T-cell (primary cell): ENCODE measurements around the gene RAB34. TPM values are rescaled to one million over a fixed set of nuclear protein-coding genes. Genes with fewer than 3 reads are reported as not detected.

Experiments used
- ATAC-seq, 4 experiments: fragments of 200-7000 bp in 3 of 4; fragments of 150-1000 bp in 1 of 4; cut with Tn5 transposase; replicated peaks in 1 of 4; 1 replicate in 3 of 4; 2 replicates in 1 of 4; pipeline ENCODE4 v1.10.0; 2021; ENCODE audit warnings: moderate library complexity in 3 of 4, mild to moderate bottlenecking in 2 of 4, moderate number of reproducible peaks in 1 of 4
- CTCF ChIA-PET, 2 donors: fragments of 300-600 bp; sonication (Branson Sonifier 250); formaldehyde crosslinking; loops; one replicate each; lab custom pipeline; 2022; ENCODE audit warnings: antibody characterized with exemption in 2 of 2; lab: Charles Lee
- POLR2A ChIA-PET, 2 donors: fragments of 300-600 bp; sonication (Branson Sonifier 250); formaldehyde crosslinking; loops; one replicate each; lab custom pipeline; 2022; ENCODE audit warnings: antibody characterized with exemption in 2 of 2; lab: Charles Lee
- DNase-seq, 35 experiments: peaks; one replicate each; pipeline versions ENCODE4 v3.0.0 to v3.0.0-alpha.2; 2013 to 2023
- H3K27ac ChIP-seq: one replicate; pipeline ENCODE4 v1.5.1; 2013; ENCODE audit warnings: low read length
- H3K27me3 ChIP-seq, 2 experiments: replicated peaks in 1 of 2; 1 replicate in 1 of 2; 2 replicates in 1 of 2; pipeline versions ENCODE4 v1.6.1 to v1.7.0; 2013; ENCODE audit warnings: low read length in 1 of 2, mixed read lengths in 1 of 2; ENCODE audit not compliant: control insufficient read depth in 2 of 2, insufficient read depth in 2 of 2; ENCODE audit errors: extremely low read depth in 1 of 2
- H3K36me3 ChIP-seq, 2 donors: 1 replicate in 1 of 2; 2 replicates in 1 of 2; pipeline versions ENCODE4 v1.6.1 to v1.7.0; 2013; ENCODE audit warnings: low read length in 1 of 2; ENCODE audit not compliant: control insufficient read depth in 2 of 2, insufficient read depth in 1 of 2; ENCODE audit errors: extremely low read depth in 1 of 2
- H3K4me1 ChIP-seq, 2 experiments: 1 replicate in 1 of 2; 2 replicates in 1 of 2; pipeline versions ENCODE4 v1.6.1 to v1.7.0; 2013; ENCODE audit warnings: low read length in 2 of 2, mixed read lengths in 1 of 2; ENCODE audit not compliant: insufficient read depth in 2 of 2, control insufficient read depth in 1 of 2; ENCODE audit errors: extremely low read depth in 1 of 2
- H3K4me3 ChIP-seq, 2 donors: 1 replicate in 1 of 2; 2 replicates in 1 of 2; pipeline versions ENCODE4 v1.5.1 to v1.7.0; 2013; ENCODE audit warnings: mild to moderate bottlenecking in 2 of 2, low read length in 1 of 2, moderate library complexity in 1 of 2; ENCODE audit not compliant: control insufficient read depth in 1 of 2; ENCODE audit errors: extremely low read depth in 1 of 2
- H3K9me3 ChIP-seq: 2 replicates; pipeline ENCODE4 v1.7.0; 2013
- H3K27ac Mint-ChIP-seq, 2 donors: one replicate each; pipeline ENCODE4 v1.8.0; 2020 to 2021; ENCODE audit warnings: mild to moderate bottlenecking in 2 of 2, mixed read lengths in 2 of 2
- H3K27me3 Mint-ChIP-seq, 2 donors: one replicate each; pipeline ENCODE4 v1.8.0; 2021 to 2022; ENCODE audit warnings: mixed read lengths in 2 of 2
- H3K36me3 Mint-ChIP-seq: one replicate; pipeline ENCODE4 v1.8.0; 2021; ENCODE audit warnings: mixed read lengths
- H3K4me1 Mint-ChIP-seq, 3 donors: one replicate each; pipeline ENCODE4 v1.8.0; 2020 to 2022; ENCODE audit warnings: mixed read lengths in 3 of 3, mild to moderate bottlenecking in 1 of 3
- H3K4me3 Mint-ChIP-seq, 3 donors: one replicate each; pipeline ENCODE4 v1.8.0; 2020 to 2022; ENCODE audit warnings: mild to moderate bottlenecking in 3 of 3, mixed read lengths in 3 of 3, moderate library complexity in 3 of 3
- H3K9me3 Mint-ChIP-seq, 3 donors: one replicate each; pipeline ENCODE4 v1.8.0; 2020 to 2022; ENCODE audit warnings: mixed read lengths in 3 of 3
- WGBS: methylation state at CpG from one replicate; pipeline ENCODE4 v1.1.5; 2013; ENCODE audit warnings: missing lambda C conversion rate; ENCODE audit not compliant: insufficient coverage; 5-methylcytosine and 5-hydroxymethylcytosine counted together
- total RNA-seq, 35 experiments: library from RNA in 6 of 35; stranded (reverse) in 6 of 35; fragments of 120-200 nt in 1 of 35; gene quantifications; one replicate each; pipeline versions ENCODE4 v1.2.1 to v1.2.4 and lab custom pipeline; 2013 to 2026

Gene RAB34
- total RNA-seq, 5 donors from 2014 or later (not counting 1 experiment from before 2014, with no cell fraction given): 7.6 to 82.8 (median 11.0) TPM

- Mint-ChIP-seq H3K9me3 (no peaks in the 10 kb centered on the region), H3K27me3 (peaks cover 6 to 17% of the 10 kb centered on the region in 2 donors), H3K27ac (peak within 1 kb of the TSS; percentile 91), H3K4me1 (peaks cover 9 to 19% (median 15%) of the 10 kb centered on the region in 3 donors), H3K4me3 (peak within 1 kb of the TSS; percentile 82 to 92 (median 84)), H3K36me3 (no peaks in the 10 kb centered on the region)
- Histone ChIP-seq H3K27ac (peak within 1 kb of the TSS; percentile 76), H3K9me3 (no peaks in the 10 kb centered on the region), H3K27me3 (peaks cover 0 to 24% of the 10 kb centered on the region in 2 experiments), H3K36me3 (no peaks in the 10 kb centered on the region), H3K4me3 (peak within 1 kb of the TSS; percentile 64 to 69), H3K4me1 (peaks cover 0 to 27% of the 10 kb centered on the region in 2 experiments)
- 0% methylated on average over 20 of the region's 20 CpGs for WGBS
- DNase-seq (peak in 22 of 35 experiments; percentile 22 to 61 (median 34)), ATAC-seq (peak; percentile 48 to 55 (median 52))
- ChIA-PET POLR2A (interaction anchor here (0.6 to 2.5 kb wide), 10 partner anchors 8 to 122 kb away, joined by 3 to 26 read pairs (median 4); partner anchors contain the start of genes BLTP2 (in 1 of the 2) and RPL23A (in 1 of the 2)), CTCF (interaction anchor here in 1 of 2 donors (0.5 to 1.8 kb wide), 8 partner anchors 8 to 907 kb away, joined by 3 to 13 read pairs (median 4); partner anchors contain the start of genes PIGS and RPL23A)
Measured at GRCh38 chr17:28711723-28712031, 6.0 kb downstream of the RAB34 start, which contains the start of gene PROCA1. Gene PROCA1 (minus strand): TSS chr17:28711888. CDS start chr17:28711660, 228 bp downstream.

GRCh38 chr17:28710861-28711722 lies 6.6 kb downstream of the RAB34 start:
- 1% methylated on average over 64 of the region's 74 CpGs for WGBS

GRCh38 chr17:28707339-28707720 lies 10.3 kb downstream of the RAB34 start:
- Mint-ChIP-seq H3K4me1 (peaks cover 6 to 19% (median 7%) of the 10 kb centered on the region in 3 donors), H3K4me3 (no peak overlapping the region), H3K27ac (peak overlapping the region in 1 of 2 donors; percentile 18), H3K9me3 (no peaks in the 10 kb centered on the region), H3K36me3 (peaks cover 10% of the 10 kb centered on the region), H3K27me3 (no peaks in the 10 kb centered on the region)
- 88% methylated on average over 1 of the region's 2 CpGs for WGBS
- ChIA-PET CTCF (no interaction called here), POLR2A (no interaction called here)
- Histone ChIP-seq H3K9me3 (no peaks in the 10 kb centered on the region), H3K27me3 (no peaks in the 10 kb centered on the region), H3K4me3 (no peak overlapping the region), H3K4me1 (peaks cover 0 to 19% of the 10 kb centered on the region in 2 experiments), H3K27ac (no peak overlapping the region), H3K36me3 (peaks cover 20 to 21% of the 10 kb centered on the region in 2 donors)
- ATAC-seq (no peak), DNase-seq (no peak)

More at GRCh38 chr17:28710861-28711722, 6.6 kb downstream of the RAB34 start:
- peak overlapping the region; percentile 76 for H3K27ac ChIP-seq
- H3K4me3 ChIP-seq: peak overlapping the region; percentile 64 to 69
- DNase-seq (peak; percentile 68 to 89 (median 82)), ATAC-seq (peak; percentile 91 to 93 (median 92))
- peaks cover 0 to 19% of the 10 kb centered on the region in 2 experiments for H3K27me3 ChIP-seq
- ChIA-PET CTCF (interaction anchor here (0.5 to 1.8 kb wide), 13 partner anchors 9 to 906 kb away, joined by 3 to 13 read pairs (median 5); partner anchors contain the start of genes PIGS (in 1 of the 2), RPL23A (in 1 of the 2), SDF2 (in 1 of the 2) and SUPT6H (in 1 of the 2)), POLR2A (interaction anchor here (0.6 to 2.5 kb wide), 15 partner anchors 9 to 176 kb away, joined by 3 to 26 read pairs (median 5); partner anchors contain the start of genes RPL23A (in 2 of the 2), BLTP2 (in 1 of the 2) and NEK8 (in 1 of the 2))
- Mint-ChIP-seq H3K27ac (peak overlapping the region; percentile 91), H3K9me3 (no peaks in the 10 kb centered on the region), H3K4me1 (peaks cover 9 to 19% (median 15%) of the 10 kb centered on the region in 3 donors), H3K27me3 (peaks cover 6 to 13% of the 10 kb centered on the region in 2 donors), H3K36me3 (no peaks in the 10 kb centered on the region), H3K4me3 (peak overlapping the region; percentile 82 to 92 (median 84))
- no peaks in the 10 kb centered on the region for H3K9me3 ChIP-seq
- peaks cover 0 to 26% of the 10 kb centered on the region in 2 experiments for H3K4me1 ChIP-seq
- peaks cover 0 to 3% of the 10 kb centered on the region in 2 donors for H3K36me3 ChIP-seq

DNA sequence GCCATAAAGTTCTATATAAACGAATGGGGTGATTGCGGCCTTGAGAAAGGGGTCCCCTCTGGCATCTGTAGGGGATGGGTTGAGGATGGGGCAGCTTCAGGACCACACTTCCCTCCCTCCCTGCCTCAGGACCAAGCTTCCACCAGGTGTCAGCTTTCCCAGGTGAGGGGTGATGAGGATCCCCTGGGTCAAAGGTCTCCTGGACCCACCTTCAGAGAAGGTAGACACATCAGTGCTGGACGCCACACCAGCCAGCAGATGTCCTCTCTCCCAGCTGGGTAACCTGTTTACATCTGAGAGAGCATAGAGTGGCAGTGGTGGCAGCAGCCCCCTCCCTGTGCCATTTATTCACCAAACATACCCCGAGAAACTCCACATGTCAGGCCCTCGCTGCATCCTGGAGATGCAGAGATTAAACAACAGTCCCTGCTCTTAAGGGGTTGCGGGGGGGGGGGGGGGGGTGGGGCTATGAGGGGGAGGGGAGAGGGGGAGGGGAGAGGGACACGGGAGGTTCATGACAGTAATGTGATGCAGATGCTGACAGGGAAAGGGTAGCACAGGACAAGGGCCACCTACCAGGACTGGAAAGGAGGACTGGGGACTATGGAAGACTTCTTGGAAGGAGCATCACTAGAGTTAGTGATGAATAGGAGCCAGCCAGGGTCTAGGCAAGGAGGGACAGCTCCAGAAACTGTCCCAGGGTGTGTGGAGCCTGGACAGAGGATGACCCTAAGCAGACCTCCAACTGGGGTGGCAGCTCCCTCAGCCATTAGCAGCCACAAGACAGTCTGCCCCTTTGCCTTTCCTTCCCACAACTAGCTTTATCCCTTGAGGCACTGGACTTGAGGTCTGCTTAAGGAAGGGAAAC lies 11.0 kb downstream of the RAB34 start:
- peaks cover 0 to 13% of the 10 kb centered on the region in 2 experiments for H3K4me1 ChIP-seq
- DNase-seq (no peak), ATAC-seq (no peak)
- no peaks in the 10 kb centered on the region for H3K9me3 Mint-ChIP-seq
- no peaks in the 10 kb centered on the region for H3K27me3 ChIP-seq
- no peak overlapping the region for H3K27ac ChIP-seq
- POLR2A ChIA-PET: no interaction called here
- H3K36me3 ChIP-seq: peaks cover 26 to 27% of the 10 kb centered on the region in 2 donors
- no peaks in the 10 kb centered on the region for H3K9me3 ChIP-seq
- no peak overlapping the region for H3K4me3 ChIP-seq
- no peaks in the 10 kb centered on the region for H3K27me3 Mint-ChIP-seq
- H3K36me3 Mint-ChIP-seq: peaks cover 17% of the 10 kb centered on the region
- H3K4me1 Mint-ChIP-seq: peaks cover 3 to 13% (median 4%) of the 10 kb centered on the region in 3 donors
- no CpG with 5 or more reads among the region's 7 CpGs for WGBS
- peak overlapping the region in 1 of 2 donors; percentile 18 for H3K27ac Mint-ChIP-seq
- no peak overlapping the region for H3K4me3 Mint-ChIP-seq
- CTCF ChIA-PET: no interaction called here

DNA sequence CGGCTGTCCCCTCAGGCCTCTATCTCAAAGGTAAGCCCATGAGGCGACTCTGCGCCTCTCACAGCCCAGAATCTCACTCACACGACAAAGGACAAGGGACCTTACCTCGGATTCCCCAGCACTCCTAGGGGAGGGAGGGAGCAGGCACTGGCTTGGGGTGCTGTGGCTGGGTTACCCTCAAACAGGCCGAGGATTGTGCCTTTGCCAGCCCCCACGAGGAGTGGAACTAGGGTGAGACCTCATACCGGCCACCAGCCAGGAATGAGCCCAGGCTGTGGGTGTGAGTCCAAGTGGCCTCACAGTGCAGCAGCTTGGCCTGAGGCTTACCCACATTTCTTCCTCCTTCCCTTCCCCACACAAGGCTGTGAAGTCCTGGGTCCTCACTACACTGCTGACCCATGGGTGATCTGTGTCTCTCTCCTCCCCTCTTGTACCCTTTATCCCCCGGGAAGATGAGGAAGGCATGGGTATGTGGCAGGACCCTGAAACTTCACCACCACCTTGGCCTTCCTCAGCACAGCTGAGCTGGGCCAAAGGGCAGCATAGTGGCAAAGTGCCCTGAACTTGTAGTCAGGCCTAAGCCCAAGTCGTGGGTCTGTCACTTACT lies 11.8 kb downstream of the RAB34 start:
- ChIA-PET CTCF (interaction anchor here in 1 of 2 donors (1.0 kb wide), 1 partner anchor 59 kb away, joined by 3 read pairs; no protein-coding TSS in a partner anchor), POLR2A (no interaction called here)
- ATAC-seq (no peak), DNase-seq (no peak)
- WGBS: 89% methylated on average over 3 of the region's 10 CpGs
- H3K4me3 Mint-ChIP-seq: no peak overlapping the region
- H3K4me1 ChIP-seq: peaks cover 0 to 8% of the 10 kb centered on the region in 2 experiments
- H3K27me3 ChIP-seq: no peaks in the 10 kb centered on the region
- H3K36me3 Mint-ChIP-seq: peaks cover 25% of the 10 kb centered on the region
- peaks cover 31 to 35% of the 10 kb centered on the region in 2 donors for H3K36me3 ChIP-seq
- H3K4me1 Mint-ChIP-seq: peaks cover 3 to 10% (median 3%) of the 10 kb centered on the region in 3 donors
- H3K9me3 Mint-ChIP-seq: no peaks in the 10 kb centered on the region
- H3K4me3 ChIP-seq: no peak overlapping the region
- no peaks in the 10 kb centered on the region for H3K9me3 ChIP-seq
- no peaks in the 10 kb centered on the region for H3K27me3 Mint-ChIP-seq
- no peak overlapping the region for H3K27ac ChIP-seq
- peak overlapping the region; percentile 69 to 73 for H3K27ac Mint-ChIP-seq
